Measurements from ENCODE around the gene ENOSF1.
"Not testable (repeated sequence)": the region's sequence is repeated elsewhere in the genome, so short reads cannot be mapped to it uniquely, and the experiment has no call there.

The ENOSF1 gene

GRCh38 chr18:706405-706804, 6.0 kb downstream of the ENOSF1 start:
- no peak for DNase-seq (ENCODE audit: low read depth)

- peak; percentile 89 for DNase-seq (ENCODE audit: low read depth)
Measured at GRCh38 chr18:703213-703967, 9.0 kb downstream of the ENOSF1 start.

- no peak for DNase-seq (ENCODE audit: low read depth)
Measured at GRCh38 chr18:697800-698199, 14.6 kb downstream of the ENOSF1 start.

- no peak for DNase-seq (ENCODE audit: low read depth)
Measured at GRCh38 chr18:697012-697411, 15.4 kb downstream of the ENOSF1 start.

- DNase-seq (ENCODE audit: low read depth): no peak
Measured at GRCh38 chr18:693466-694187, 18.8 kb downstream of the ENOSF1 start.

- DNase-seq (ENCODE audit: low read depth): no peak
Measured at GRCh38 chr18:692824-693223, 19.6 kb downstream of the ENOSF1 start.

GRCh38 chr18:688323-688722, 24.1 kb downstream of the ENOSF1 start:
- no peak for DNase-seq (ENCODE audit: low read depth)

GRCh38 chr18:686339-687111, 25.9 kb downstream of the ENOSF1 start:
- DNase-seq (ENCODE audit: low read depth): peak; percentile 25

- no peak for DNase-seq (ENCODE audit: low read depth)
Measured at GRCh38 chr18:685438-685837, 27.0 kb downstream of the ENOSF1 start.

GRCh38 chr18:683531-683930, 28.9 kb downstream of the ENOSF1 start:
- no peak for DNase-seq (ENCODE audit: low read depth)

GRCh38 chr18:682833-683232, 29.6 kb downstream of the ENOSF1 start:
- no peak for DNase-seq (ENCODE audit: low read depth)

- not testable (repeated sequence) for DNase-seq (ENCODE audit: low read depth)
Measured at GRCh38 chr18:682416-682815, 30.0 kb downstream of the ENOSF1 start.

GRCh38 chr18:681985-682384, 30.4 kb downstream of the ENOSF1 start:
- DNase-seq (ENCODE audit: low read depth): no peak

- DNase-seq (ENCODE audit: low read depth): no peak
Measured at GRCh38 chr18:680392-680791, 32.0 kb downstream of the ENOSF1 start.

- DNase-seq (ENCODE audit: low read depth): no peak
Measured at GRCh38 chr18:679516-679915, 32.9 kb downstream of the ENOSF1 start.

GRCh38 chr18:678482-679182, 33.8 kb downstream of the ENOSF1 start:
- no peak for DNase-seq (ENCODE audit: low read depth)

- no peak for DNase-seq (ENCODE audit: low read depth)
Measured at GRCh38 chr18:677951-678381, 34.5 kb downstream of the ENOSF1 start.

- DNase-seq (ENCODE audit: low read depth): no peak
Measured at GRCh38 chr18:677145-677544, 35.3 kb downstream of the ENOSF1 start.

GRCh38 chr18:676736-677135, 35.7 kb downstream of the ENOSF1 start:
- no peak for DNase-seq (ENCODE audit: low read depth)

- DNase-seq (ENCODE audit: low read depth): no peak
Measured at GRCh38 chr18:676069-676468, 36.4 kb downstream of the ENOSF1 start.

- no peak for DNase-seq (ENCODE audit: low read depth)
Measured at GRCh38 chr18:675307-675706, 37.1 kb downstream of the ENOSF1 start.

GRCh38 chr18:673769-674168, 38.7 kb downstream of the ENOSF1 start:
- DNase-seq (ENCODE audit: low read depth): no peak

Measured in ELR (cell line).